ENCODE data around the gene SCTR.

SCTR gene

DNA sequence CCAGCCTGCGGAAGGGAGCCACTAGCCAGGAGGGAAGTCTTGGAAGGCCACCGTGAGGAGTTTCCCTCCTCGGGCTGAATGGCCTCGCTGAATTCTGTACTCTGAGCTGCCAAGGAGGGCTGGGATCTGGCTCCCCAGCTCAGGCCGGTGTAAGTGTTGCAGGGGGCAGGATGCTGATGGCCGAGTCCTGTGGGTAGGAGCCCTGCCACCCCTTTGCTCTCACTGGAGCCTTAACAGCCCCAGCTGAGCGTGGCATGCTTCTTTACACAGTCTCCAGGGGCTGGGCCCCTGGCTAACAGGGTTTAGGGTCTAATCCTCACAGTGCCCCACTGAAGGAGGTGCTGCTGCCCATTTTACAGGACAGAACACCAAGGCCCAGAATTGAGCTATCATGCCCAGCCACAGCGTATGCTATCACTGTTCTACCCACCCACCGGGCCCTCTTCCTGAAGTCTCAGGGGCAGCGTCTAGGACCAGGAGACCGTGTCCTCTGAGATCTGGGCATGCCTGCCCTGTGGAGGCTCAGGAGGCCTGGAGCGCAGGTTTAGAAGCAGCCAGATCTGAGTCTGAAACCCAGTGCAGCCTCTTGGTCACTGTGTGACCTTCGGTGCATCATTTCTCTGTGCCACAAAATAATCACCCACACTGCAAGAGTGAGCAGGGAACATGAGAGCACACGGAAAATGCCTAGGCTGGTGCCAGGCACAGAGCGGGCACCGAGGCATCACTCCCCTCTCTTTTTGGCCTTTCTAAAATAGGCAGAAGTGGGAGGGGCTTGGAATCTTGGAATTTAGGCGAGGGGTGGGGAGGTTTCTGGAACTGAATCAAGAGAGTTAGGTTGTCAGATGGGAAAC lies 49.7 kb downstream of the SCTR start:
- Histone ChIP-seq H2AK5ac (ENCODE audit: low read length) (no peak overlapping the region), H3K23ac (ENCODE audit: low read length) (no peak overlapping the region), H4K8ac (ENCODE audit: low read depth, low read length) (no peak overlapping the region), H3K4me1 (ENCODE audit: control insufficient read depth, low read depth, low read length) (peaks cover 8% of the 10 kb centered on the region), H3K79me1 (ENCODE audit: low read length) (no peaks in the 10 kb centered on the region), H3K9ac (ENCODE audit: low read length) (peak overlapping the region; percentile 9), H2BK120ac (ENCODE audit: low read depth, low read length) (no peak overlapping the region), H2BK5ac (ENCODE audit: low read length) (no peak overlapping the region), H3K4me3 (ENCODE audit: low read length) (no peak overlapping the region), H3K27me3 (ENCODE audit: insufficient read depth, low read length, poor library complexity) (no peaks in the 10 kb centered on the region), H3K18ac (ENCODE audit: low read length) (no peak overlapping the region), H3K4ac (ENCODE audit: low read depth, low read length) (no peak overlapping the region), H3K4me2 (ENCODE audit: low read length) (no peak overlapping the region), H3K27ac (ENCODE audit: low read depth, low read length) (no peak overlapping the region), H3K36me3 (ENCODE audit: control insufficient read depth, insufficient read depth, low read length) (no peaks in the 10 kb centered on the region), H3K79me2 (ENCODE audit: control insufficient read depth, insufficient read depth, low read length) (no peaks in the 10 kb centered on the region), H2BK15ac (replicated peaks; ENCODE audit: low read depth) (no peak overlapping the region), H3K56ac (ENCODE audit: low read length) (peak overlapping the region; percentile 1), H4K5ac (ENCODE audit: low read length) (no peak overlapping the region)
- WGBS (ENCODE audit: extremely low coverage, insufficient coverage, low lambda C conversion rate), result no CpG with 5 or more reads among the region's 17 CpGs
- no peak for DNase-seq

DNA sequence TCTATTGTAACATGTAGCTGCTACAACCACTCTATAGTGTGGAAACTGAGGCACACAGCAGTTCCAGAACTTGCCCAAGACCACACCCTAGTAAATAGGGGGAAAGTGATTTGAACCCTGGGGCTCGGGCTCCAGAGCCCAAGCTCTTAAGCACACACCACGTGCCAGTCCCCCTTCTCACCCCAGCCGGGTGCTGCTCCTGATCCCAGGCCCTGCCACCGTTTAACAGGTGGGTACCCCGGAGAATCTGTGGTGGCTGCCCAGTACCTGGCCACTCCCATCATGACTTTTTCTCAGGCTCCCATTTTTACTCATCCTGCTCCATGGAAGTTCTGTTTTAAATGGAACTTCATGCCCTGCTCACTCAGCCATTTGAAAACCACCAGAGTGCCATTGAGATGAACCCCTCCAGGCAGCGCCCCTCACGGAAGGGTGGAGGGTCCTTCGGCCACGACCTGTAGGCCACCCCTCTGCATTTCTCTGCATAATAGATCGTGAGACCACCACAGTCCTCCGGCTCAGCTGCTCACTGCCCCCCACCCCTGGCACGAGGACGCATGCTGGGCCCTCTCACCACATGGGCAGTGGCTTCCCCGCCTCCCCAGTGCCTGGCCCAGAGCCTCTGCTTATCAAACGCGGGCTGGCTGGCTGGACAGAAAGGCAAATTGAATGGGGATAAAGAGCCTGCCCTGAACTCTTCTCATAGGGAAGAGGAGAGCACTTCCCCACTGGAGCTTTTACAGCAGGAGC lies 50.5 kb downstream of the SCTR start:
- Histone ChIP-seq H3K27ac (ENCODE audit: low read depth, low read length) (no peak overlapping the region), H4K5ac (ENCODE audit: low read length) (no peak overlapping the region), H3K4me1 (ENCODE audit: control insufficient read depth, low read depth, low read length) (peaks cover 8% of the 10 kb centered on the region), H3K79me1 (ENCODE audit: low read length) (no peaks in the 10 kb centered on the region), H3K23ac (ENCODE audit: low read length) (no peak overlapping the region), H2BK5ac (ENCODE audit: low read length) (no peak overlapping the region), H4K8ac (ENCODE audit: low read depth, low read length) (no peak overlapping the region), H2BK15ac (replicated peaks; ENCODE audit: low read depth) (no peak overlapping the region), H3K36me3 (ENCODE audit: control insufficient read depth, insufficient read depth, low read length) (no peaks in the 10 kb centered on the region), H2BK120ac (ENCODE audit: low read depth, low read length) (no peak overlapping the region), H3K4me3 (ENCODE audit: low read length) (no peak overlapping the region), H2AK5ac (ENCODE audit: low read length) (no peak overlapping the region), H3K4ac (ENCODE audit: low read depth, low read length) (no peak overlapping the region), H3K27me3 (ENCODE audit: insufficient read depth, low read length, poor library complexity) (no peaks in the 10 kb centered on the region), H3K4me2 (ENCODE audit: low read length) (no peak overlapping the region), H3K9ac (ENCODE audit: low read length) (no peak overlapping the region), H3K79me2 (ENCODE audit: control insufficient read depth, insufficient read depth, low read length) (no peaks in the 10 kb centered on the region), H3K18ac (ENCODE audit: low read length) (no peak overlapping the region), H3K56ac (ENCODE audit: low read length) (no peak overlapping the region)
- no peak for DNase-seq
- WGBS (ENCODE audit: extremely low coverage, insufficient coverage, low lambda C conversion rate), result no CpG with 5 or more reads among the region's 16 CpGs

DNA sequence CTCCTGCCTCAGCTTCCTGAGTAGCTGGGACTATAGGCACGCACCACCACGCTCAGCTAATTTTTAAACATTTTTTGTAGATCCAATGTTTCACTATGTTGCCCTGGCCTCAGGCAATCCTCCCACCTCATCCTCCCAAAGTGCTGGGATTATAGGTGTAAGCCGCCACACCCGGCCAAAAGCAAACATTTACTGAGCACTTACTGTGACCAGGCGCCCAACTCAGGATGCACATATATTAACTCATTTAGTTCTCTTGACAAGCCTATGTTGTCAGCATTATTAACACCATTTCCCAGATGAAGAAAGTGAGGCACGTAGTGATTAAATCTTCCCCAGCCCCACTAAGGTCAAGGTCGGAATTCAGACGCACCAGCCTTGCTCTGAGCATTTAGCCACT lies 51.5 kb downstream of the SCTR start:
- no peak overlapping the region for H4K5ac ChIP-seq (ENCODE audit: low read length)
- H2BK15ac ChIP-seq (replicated peaks; ENCODE audit: low read depth), result no peak overlapping the region
- H3K4me1 ChIP-seq (ENCODE audit: control insufficient read depth, low read depth, low read length), result peaks cover 8% of the 10 kb centered on the region
- H3K27me3 ChIP-seq (ENCODE audit: insufficient read depth, low read length, poor library complexity), result no peaks in the 10 kb centered on the region
- no peak overlapping the region for H2BK120ac ChIP-seq (ENCODE audit: low read depth, low read length)
- H2AK5ac ChIP-seq (ENCODE audit: low read length), result no peak overlapping the region
- no peak overlapping the region for H3K9ac ChIP-seq (ENCODE audit: low read length)
- no peak overlapping the region for H3K18ac ChIP-seq (ENCODE audit: low read length)
- H3K4me2 ChIP-seq (ENCODE audit: low read length), result no peak overlapping the region
- DNase-seq, result no peak
- H3K56ac ChIP-seq (ENCODE audit: low read length), result no peak overlapping the region
- no CpG with 5 or more reads among the region's 8 CpGs for WGBS (ENCODE audit: extremely low coverage, insufficient coverage, low lambda C conversion rate)
- H3K23ac ChIP-seq (ENCODE audit: low read length), result no peak overlapping the region
- H3K79me2 ChIP-seq (ENCODE audit: control insufficient read depth, insufficient read depth, low read length), result no peaks in the 10 kb centered on the region
- H2BK5ac ChIP-seq (ENCODE audit: low read length), result no peak overlapping the region
- H3K4ac ChIP-seq (ENCODE audit: low read depth, low read length), result no peak overlapping the region
- H3K27ac ChIP-seq (ENCODE audit: low read depth, low read length), result no peak overlapping the region
- H3K79me1 ChIP-seq (ENCODE audit: low read length), result no peaks in the 10 kb centered on the region
- no peak overlapping the region for H3K4me3 ChIP-seq (ENCODE audit: low read length)
- H4K8ac ChIP-seq (ENCODE audit: low read depth, low read length), result no peak overlapping the region
- H3K36me3 ChIP-seq (ENCODE audit: control insufficient read depth, insufficient read depth, low read length), result no peaks in the 10 kb centered on the region

DNA sequence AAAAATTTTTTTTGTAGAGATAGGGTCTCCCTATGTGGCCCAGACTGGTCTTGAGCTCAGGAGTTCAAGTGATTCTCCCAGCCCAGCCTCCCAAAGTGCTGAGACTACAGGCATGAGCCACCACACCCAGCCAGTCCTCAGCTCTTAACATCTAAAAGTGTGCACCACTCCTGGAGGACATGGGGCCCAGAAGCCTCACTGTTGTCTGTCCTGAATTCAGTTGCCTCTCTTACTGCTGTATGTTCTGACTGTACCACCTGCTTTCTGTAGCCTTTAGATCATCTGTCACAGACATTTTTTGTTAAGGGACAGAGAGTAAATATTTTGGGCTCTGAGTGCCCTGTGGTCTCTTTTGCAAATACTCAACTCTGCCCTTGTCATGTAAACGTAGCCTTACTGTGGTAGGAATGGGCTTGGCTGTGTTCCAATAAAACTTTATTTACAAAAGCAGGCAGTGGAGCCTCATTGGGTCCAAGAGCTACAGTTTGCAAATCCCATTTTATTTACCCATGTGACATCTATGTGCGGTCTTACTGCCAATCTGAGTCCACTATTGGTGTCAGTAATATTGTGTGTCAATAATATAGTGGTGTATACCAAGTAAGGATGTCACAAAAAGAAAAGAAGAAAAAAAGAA lies 54.5 kb downstream of the SCTR start:
- Histone ChIP-seq H3K36me3 (ENCODE audit: control insufficient read depth, insufficient read depth, low read length) (no peaks in the 10 kb centered on the region), H2BK15ac (replicated peaks; ENCODE audit: low read depth) (no peak overlapping the region), H3K27me3 (ENCODE audit: insufficient read depth, low read length, poor library complexity) (no peaks in the 10 kb centered on the region), H3K79me2 (ENCODE audit: control insufficient read depth, insufficient read depth, low read length) (no peaks in the 10 kb centered on the region), H4K5ac (ENCODE audit: low read length) (no peak overlapping the region), H2BK120ac (ENCODE audit: low read depth, low read length) (no peak overlapping the region), H3K27ac (ENCODE audit: low read depth, low read length) (no peak overlapping the region), H3K18ac (ENCODE audit: low read length) (no peak overlapping the region), H2AK5ac (ENCODE audit: low read length) (no peak overlapping the region), H3K56ac (ENCODE audit: low read length) (no peak overlapping the region), H2BK5ac (ENCODE audit: low read length) (no peak overlapping the region), H3K9ac (ENCODE audit: low read length) (no peak overlapping the region), H3K4me2 (ENCODE audit: low read length) (no peak overlapping the region), H3K79me1 (ENCODE audit: low read length) (no peaks in the 10 kb centered on the region), H3K4me3 (ENCODE audit: low read length) (no peak overlapping the region), H3K4ac (ENCODE audit: low read depth, low read length) (no peak overlapping the region), H3K23ac (ENCODE audit: low read length) (no peak overlapping the region), H4K8ac (ENCODE audit: low read depth, low read length) (no peak overlapping the region), H3K4me1 (ENCODE audit: control insufficient read depth, low read depth, low read length) (no peaks in the 10 kb centered on the region)
- DNase-seq, result no peak
- WGBS (ENCODE audit: extremely low coverage, insufficient coverage, low lambda C conversion rate), result no CpG with 5 or more reads among the region's 2 CpGs

DNA sequence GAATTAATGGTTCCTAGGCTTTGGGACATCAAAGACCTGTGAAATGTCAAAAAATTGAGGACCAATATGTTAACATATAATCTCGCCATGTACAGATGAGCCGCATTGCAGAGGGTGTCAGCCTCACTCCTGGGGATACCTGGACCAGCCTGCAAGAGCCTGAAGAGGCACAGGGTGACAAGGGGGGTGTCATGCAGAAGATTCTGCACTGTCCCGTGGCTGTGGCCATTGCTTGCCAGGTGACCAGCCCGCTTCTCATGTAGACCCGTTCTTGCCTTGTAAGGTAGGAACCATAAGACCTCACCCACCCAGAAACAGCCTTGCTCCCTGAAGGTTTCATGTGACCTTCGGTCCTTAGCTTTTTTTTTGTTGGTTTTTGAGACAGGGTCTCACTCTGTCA lies 55.2 kb downstream of the SCTR start:
- Histone ChIP-seq H3K27ac (ENCODE audit: low read depth, low read length) (no peak overlapping the region), H4K5ac (ENCODE audit: low read length) (no peak overlapping the region), H2AK5ac (ENCODE audit: low read length) (no peak overlapping the region), H3K27me3 (ENCODE audit: insufficient read depth, low read length, poor library complexity) (no peaks in the 10 kb centered on the region), H3K18ac (ENCODE audit: low read length) (no peak overlapping the region), H3K9ac (ENCODE audit: low read length) (no peak overlapping the region), H3K36me3 (ENCODE audit: control insufficient read depth, insufficient read depth, low read length) (no peaks in the 10 kb centered on the region), H3K4me3 (ENCODE audit: low read length) (no peak overlapping the region), H3K79me1 (ENCODE audit: low read length) (no peaks in the 10 kb centered on the region), H2BK120ac (ENCODE audit: low read depth, low read length) (no peak overlapping the region), H3K56ac (ENCODE audit: low read length) (no peak overlapping the region), H3K79me2 (ENCODE audit: control insufficient read depth, insufficient read depth, low read length) (no peaks in the 10 kb centered on the region), H3K23ac (ENCODE audit: low read length) (no peak overlapping the region), H2BK5ac (ENCODE audit: low read length) (no peak overlapping the region), H3K4me1 (ENCODE audit: control insufficient read depth, low read depth, low read length) (no peaks in the 10 kb centered on the region), H3K4ac (ENCODE audit: low read depth, low read length) (no peak overlapping the region), H2BK15ac (replicated peaks; ENCODE audit: low read depth) (no peak overlapping the region), H4K8ac (ENCODE audit: low read depth, low read length) (no peak overlapping the region), H3K4me2 (ENCODE audit: low read length) (no peak overlapping the region)
- no CpG with 5 or more reads among the region's 6 CpGs for WGBS (ENCODE audit: extremely low coverage, insufficient coverage, low lambda C conversion rate)
- DNase-seq, result no peak

Data from mesendoderm (in vitro differentiated cells).